Muscle layer of duodenum (tissue), 2 donors: Measurements from ENCODE around the gene GET4.
"Not testable (repeated sequence)": the region's sequence is repeated elsewhere in the genome, so short reads cannot be mapped to it uniquely, and the experiment has no call there.

ENCODE experiments used
- H3K27ac ChIP-seq: one replicate; pipeline ENCODE4 v1.7.0; 2013; ENCODE audit warnings: mild to moderate bottlenecking, low read length
- H3K27me3 ChIP-seq: one replicate; pipeline ENCODE4 v1.7.0; 2013; ENCODE audit warnings: low read depth, mild to moderate bottlenecking, control low read depth, low read length
- H3K36me3 ChIP-seq, 2 donors: one replicate each; pipeline ENCODE4 v1.7.0; 2013; ENCODE audit warnings: low read length in 2 of 2, control low read depth in 1 of 2, mild to moderate bottlenecking in 1 of 2; ENCODE audit not compliant: insufficient read depth in 2 of 2, control insufficient read depth in 1 of 2
- H3K4me1 ChIP-seq, 2 donors: one replicate each; pipeline ENCODE4 v1.7.0; 2013; ENCODE audit warnings: low read length in 2 of 2, mild to moderate bottlenecking in 2 of 2, control low read depth in 1 of 2, moderate library complexity in 1 of 2; ENCODE audit not compliant: insufficient read depth in 2 of 2, control insufficient read depth in 1 of 2
- H3K4me3 ChIP-seq, 2 donors: one replicate each; pipeline ENCODE4 v1.7.0; 2013; ENCODE audit warnings: low read length in 2 of 2, low read depth in 1 of 2, mild to moderate bottlenecking in 1 of 2
- H3K9me3 ChIP-seq, 2 donors: one replicate each; pipeline ENCODE4 v1.7.0; 2013; ENCODE audit warnings: low read length in 2 of 2, control low read depth in 1 of 2, mild to moderate bottlenecking in 1 of 2; ENCODE audit not compliant: control insufficient read depth in 1 of 2
- donor health status: healthy.

Gene GET4

DNA sequence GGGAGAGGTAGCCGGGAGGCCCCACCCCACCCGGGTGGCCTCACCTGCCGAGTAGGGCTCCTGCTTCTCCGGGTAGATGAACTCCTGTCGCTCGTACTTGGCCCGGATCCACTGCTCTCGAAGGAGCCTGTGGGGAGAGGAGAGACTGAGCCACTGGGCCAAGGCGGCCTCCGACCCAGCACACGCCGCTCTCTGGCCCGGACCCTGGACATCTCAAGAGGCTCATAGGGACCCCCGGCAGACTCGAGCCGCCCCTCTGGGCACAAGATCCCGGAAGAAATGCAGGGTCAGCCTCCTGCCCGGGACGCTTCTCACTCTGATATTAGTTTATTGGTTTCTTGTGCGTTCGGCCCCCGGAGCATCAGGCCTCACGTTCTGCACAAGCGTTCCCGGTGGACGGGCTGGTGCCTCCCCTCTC is 43.6 kb downstream of the GET4 start:
- H3K27me3 ChIP-seq, result no peaks in the 10 kb centered on the region
- no peaks in the 10 kb centered on the region for H3K9me3 ChIP-seq
- peaks cover 0 to 5% of the 10 kb centered on the region in 2 donors for H3K36me3 ChIP-seq
- H3K27ac ChIP-seq, result no peak overlapping the region
- peaks cover 0 to 30% of the 10 kb centered on the region in 2 donors for H3K4me1 ChIP-seq
- H3K4me3 ChIP-seq, result no peak overlapping the region

- Histone ChIP-seq H3K4me1 (peaks cover 0 to 36% of the 10 kb centered on the region in 2 donors), H3K4me3 (no peak overlapping the region), H3K36me3 (peaks cover 0 to 5% of the 10 kb centered on the region in 2 donors), H3K27ac (no peak overlapping the region), H3K9me3 (no peaks in the 10 kb centered on the region), H3K27me3 (no peaks in the 10 kb centered on the region)
These were observed 44.2 kb downstream of the GET4 start for GRCh38 chr7:920351-921070.

DNA sequence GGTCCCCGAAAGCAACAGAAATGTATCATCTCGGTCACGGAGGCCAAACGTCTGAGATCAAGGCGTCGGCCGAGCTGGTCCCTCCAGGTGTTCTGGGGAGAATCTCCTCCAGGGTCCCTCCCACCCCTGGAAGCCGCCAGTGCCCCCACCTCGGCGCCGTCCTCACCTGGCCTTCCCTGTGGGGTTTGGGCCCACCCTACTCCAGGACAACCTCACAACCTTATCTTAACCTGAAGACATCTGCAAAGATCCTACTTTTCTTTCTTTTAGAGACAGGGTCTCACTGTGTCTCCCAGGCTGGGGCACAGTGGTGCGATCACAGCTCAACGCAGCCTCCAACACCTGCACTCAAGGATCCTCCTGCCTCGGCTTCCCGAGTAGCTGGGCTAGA is 44.7 kb downstream of the GET4 start:
- no peaks in the 10 kb centered on the region for H3K9me3 ChIP-seq
- H3K4me3 ChIP-seq, result no peak overlapping the region
- H3K36me3 ChIP-seq, result peaks cover 0 to 5% of the 10 kb centered on the region in 2 donors
- no peak overlapping the region for H3K27ac ChIP-seq
- H3K27me3 ChIP-seq, result no peaks in the 10 kb centered on the region
- peaks cover 0 to 40% of the 10 kb centered on the region in 2 donors for H3K4me1 ChIP-seq

DNA sequence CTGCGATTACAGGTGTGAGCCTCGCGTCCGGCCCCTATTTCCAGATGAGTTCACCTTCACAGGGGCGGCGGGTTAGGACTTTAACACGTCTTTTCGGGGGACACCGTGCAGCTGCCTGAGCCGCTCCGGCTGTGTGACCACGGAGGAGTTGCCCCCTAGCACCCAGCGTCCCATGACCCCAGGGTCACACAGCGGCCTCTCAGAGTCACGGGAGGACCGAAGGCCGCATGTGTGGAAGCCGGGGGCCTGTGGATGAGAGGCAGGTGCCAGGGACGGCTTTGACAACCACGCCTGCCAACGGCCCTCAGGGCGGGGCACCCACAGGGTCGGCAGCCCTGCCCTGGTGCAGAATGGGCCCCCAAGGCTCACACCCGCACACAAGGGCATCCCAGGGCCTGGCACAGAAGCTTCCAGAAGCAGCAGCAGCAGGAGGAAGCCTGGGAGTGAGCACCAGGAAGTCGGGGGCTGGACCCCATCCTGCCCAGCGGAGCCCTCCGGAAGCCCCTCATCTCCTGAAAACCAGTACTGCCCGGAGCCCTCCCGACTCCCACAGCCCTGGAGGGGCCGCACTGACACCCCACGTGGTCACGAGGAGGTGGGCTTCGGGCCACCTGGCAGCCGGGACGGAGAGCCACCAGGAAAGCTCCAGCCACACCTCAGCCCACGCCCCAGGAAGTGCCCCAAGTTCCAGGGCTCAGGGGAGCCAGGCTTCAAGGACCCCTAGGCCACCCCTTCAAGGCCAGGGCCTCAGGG is 45.4 kb downstream of the GET4 start:
- Histone ChIP-seq H3K9me3 (no peaks in the 10 kb centered on the region), H3K4me3 (no peak overlapping the region), H3K36me3 (peaks cover 0 to 5% of the 10 kb centered on the region in 2 donors), H3K27me3 (no peaks in the 10 kb centered on the region), H3K27ac (no peak overlapping the region), H3K4me1 (peaks cover 0 to 38% of the 10 kb centered on the region in 2 donors)

DNA sequence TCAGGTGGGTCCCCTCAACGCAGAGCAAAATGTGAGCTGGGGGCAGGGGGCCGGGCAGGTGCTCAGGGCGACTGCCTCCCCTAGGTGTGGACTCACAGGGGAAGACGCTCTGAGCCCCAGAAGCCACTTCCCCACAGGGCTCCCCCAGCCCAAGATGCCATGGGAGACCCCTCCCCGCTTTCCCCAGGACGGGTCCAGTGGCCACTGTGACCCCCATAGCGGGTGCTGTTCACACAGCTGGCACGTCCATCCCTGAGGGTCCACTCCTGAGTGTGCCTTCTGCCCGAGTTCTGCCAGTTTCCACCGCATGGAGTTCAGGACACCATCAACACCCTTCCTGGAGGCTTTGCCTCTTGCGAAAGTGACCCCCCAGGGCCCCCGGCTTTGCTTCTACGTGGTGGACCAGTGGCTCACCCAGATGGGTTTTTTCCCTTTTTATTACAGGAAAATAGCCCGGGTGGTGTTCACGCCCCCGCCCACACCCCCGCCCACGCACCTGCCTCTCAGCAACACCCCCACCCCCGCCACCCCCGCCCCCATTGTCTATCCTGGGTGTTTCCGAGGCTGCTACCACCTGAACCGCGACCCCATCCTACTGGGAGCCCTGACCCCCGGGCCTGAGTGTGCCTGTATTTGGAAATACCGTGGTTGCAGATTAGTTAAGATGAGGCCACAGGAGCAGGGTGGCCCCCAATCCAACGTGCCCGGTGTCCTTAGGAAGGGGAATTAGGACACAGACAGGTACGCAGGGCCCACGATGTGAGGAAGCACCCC is 46.2 kb downstream of the GET4 start:
- Histone ChIP-seq H3K4me1 (peaks cover 0 to 44% of the 10 kb centered on the region in 2 donors), H3K9me3 (no peaks in the 10 kb centered on the region), H3K4me3 (no peak overlapping the region), H3K36me3 (peaks cover 0 to 5% of the 10 kb centered on the region in 2 donors), H3K27ac (peak overlapping the region; percentile 60), H3K27me3 (no peaks in the 10 kb centered on the region)

- Histone ChIP-seq H3K36me3 (peaks cover 0 to 5% of the 10 kb centered on the region in 2 donors), H3K4me3 (no peak overlapping the region), H3K27ac (peak overlapping the region; percentile 60), H3K4me1 (peaks cover 0 to 50% of the 10 kb centered on the region in 2 donors), H3K27me3 (no peaks in the 10 kb centered on the region), H3K9me3 (no peaks in the 10 kb centered on the region)
These were observed 47.0 kb downstream of the GET4 start for GRCh38 chr7:923108-924041.

DNA sequence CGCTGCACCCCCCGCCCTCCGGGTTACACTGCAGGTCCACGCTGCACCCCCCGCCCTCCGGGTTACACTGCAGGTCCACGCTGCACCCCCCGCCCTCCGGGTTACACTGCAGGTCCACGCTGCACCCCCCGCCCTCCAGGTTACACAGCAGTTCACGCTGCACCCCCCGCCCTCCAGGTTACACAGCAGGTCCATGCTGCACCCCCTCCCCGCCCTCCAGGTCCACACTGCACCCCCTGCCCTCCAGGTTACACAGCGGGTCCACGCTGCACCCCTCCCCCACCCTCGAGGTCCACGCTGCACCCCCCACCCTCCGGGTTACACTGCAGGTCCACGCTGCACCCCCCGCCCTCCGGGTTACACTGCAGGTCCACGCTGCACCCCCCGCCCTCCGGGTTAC is 47.7 kb downstream of the GET4 start:
- H3K36me3 ChIP-seq, H3K9me3 ChIP-seq, H3K27me3 ChIP-seq, H3K4me3 ChIP-seq, H3K27ac ChIP-seq: not testable (repeated sequence)
- H3K4me1 ChIP-seq, result peaks cover 0 to 50% of the 10 kb centered on the region in 2 donors

- H3K4me1 ChIP-seq, result peaks cover 0 to 50% of the 10 kb centered on the region in 2 donors
- no peaks in the 10 kb centered on the region for H3K36me3 ChIP-seq
- H3K9me3 ChIP-seq, result no peaks in the 10 kb centered on the region
- H3K27me3 ChIP-seq, result no peaks in the 10 kb centered on the region
- H3K27ac ChIP-seq, result no peak overlapping the region
- no peak overlapping the region for H3K4me3 ChIP-seq
These were observed 48.3 kb downstream of the GET4 start for GRCh38 chr7:924541-925231.

- H3K4me1 ChIP-seq, result peaks cover 0 to 50% of the 10 kb centered on the region in 2 donors
- H3K36me3 ChIP-seq, result no peaks in the 10 kb centered on the region
- H3K4me3 ChIP-seq, result no peak overlapping the region
- H3K27me3 ChIP-seq, result no peaks in the 10 kb centered on the region
- H3K27ac ChIP-seq, result no peak overlapping the region
- no peaks in the 10 kb centered on the region for H3K9me3 ChIP-seq
These were observed 49.2 kb downstream of the GET4 start for GRCh38 chr7:925601-926000.
